Stimulated activated CD8-positive, alpha-beta memory T cell treated with anti-CD3 and anti-CD28 coated beads, Interleukin-15, amount 100 ng/mL, for 4 hours (primary cell): Measurements from ENCODE around the gene SNX13.

Experiments used
- DNase-seq, 2 donors: peaks; one replicate each; pipeline ENCODE4 v3.0.0-alpha.2; 2020; ENCODE audit warnings: low read depth in 2 of 2

The SNX13 gene, protein sequence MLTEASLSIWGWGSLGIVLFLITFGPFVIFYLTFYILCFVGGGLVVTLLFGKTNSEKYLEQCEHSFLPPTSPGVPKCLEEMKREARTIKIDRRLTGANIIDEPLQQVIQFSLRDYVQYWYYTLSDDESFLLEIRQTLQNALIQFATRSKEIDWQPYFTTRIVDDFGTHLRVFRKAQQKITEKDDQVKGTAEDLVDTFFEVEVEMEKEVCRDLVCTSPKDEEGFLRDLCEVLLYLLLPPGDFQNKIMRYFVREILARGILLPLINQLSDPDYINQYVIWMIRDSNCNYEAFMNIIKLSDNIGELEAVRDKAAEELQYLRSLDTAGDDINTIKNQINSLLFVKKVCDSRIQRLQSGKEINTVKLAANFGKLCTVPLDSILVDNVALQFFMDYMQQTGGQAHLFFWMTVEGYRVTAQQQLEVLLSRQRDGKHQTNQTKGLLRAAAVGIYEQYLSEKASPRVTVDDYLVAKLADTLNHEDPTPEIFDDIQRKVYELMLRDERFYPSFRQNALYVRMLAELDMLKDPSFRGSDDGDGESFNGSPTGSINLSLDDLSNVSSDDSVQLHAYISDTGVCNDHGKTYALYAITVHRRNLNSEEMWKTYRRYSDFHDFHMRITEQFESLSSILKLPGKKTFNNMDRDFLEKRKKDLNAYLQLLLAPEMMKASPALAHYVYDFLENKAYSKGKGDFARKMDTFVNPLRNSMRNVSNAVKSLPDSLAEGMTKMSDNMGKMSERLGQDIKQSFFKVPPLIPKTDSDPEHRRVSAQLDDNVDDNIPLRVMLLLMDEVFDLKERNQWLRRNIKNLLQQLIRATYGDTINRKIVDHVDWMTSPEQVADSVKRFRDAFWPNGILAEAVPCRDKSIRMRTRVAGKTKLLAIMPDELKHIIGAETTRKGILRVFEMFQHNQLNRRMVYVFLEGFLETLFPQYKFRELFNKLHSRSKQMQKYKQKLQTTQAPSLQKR

GRCh38 chr7:17940302-17940883 is at the start of gene SNX13:
Gene SNX13, minus strand, starts transcription at chr7:17940494. Its CDS starts 199 bp downstream, at chr7:17940295.
- DNase-seq: peak; percentile 77 to 79

DNA sequence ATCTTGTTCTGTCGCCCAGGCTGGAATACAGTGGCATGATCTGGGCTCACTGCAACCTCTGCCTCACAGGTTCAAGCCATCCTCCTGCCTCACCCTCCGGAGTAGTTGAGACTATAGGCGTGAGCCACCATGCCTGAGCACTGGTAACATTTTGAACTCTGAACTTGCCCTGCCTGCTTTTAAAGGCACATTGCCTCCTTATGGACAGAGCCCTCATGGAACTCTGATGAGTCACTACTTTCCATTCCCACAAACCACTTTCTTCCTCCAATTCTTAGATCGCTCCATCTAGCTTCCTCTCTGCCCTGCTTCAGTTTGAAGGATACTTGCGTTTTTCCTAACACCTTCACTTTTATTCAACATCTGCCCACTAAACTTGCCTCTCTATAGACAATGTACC is 49.3 kb upstream of the SNX13 start:
- no peak for DNase-seq

DNA sequence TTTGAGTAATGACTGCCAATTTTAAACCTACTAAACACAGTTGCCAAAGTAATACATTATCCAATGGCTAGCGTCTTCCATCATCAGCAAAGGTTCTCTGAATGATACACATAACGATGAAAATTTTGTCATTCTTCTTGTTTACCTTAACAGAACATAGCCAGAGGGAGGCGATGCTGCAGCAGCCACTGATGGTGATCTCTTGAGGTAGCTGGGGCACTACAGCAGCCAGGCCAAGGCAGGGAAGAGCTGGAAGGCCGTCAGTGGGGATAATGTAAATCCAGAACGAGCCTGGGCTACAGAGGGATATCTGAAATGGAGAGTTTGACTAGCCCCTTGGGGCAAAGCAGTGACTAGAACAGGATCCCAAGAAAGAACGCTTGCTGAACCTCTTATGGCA is 48.6 kb upstream of the SNX13 start:
- no peak for DNase-seq

- no peak for DNase-seq
These were observed 47.8 kb upstream of the SNX13 start for GRCh38 chr7:17988141-17988540.

- no peak for DNase-seq
These were observed 46.6 kb upstream of the SNX13 start for GRCh38 chr7:17986851-17987250.

- no peak for DNase-seq
These were observed 45.4 kb upstream of the SNX13 start for GRCh38 chr7:17985473-17986239.

GRCh38 chr7:17984288-17984687 is 44.0 kb upstream of the SNX13 start:
- DNase-seq: no peak

GRCh38 chr7:17983221-17984062 is 43.1 kb upstream of the SNX13 start:
- no peak for DNase-seq

- no peak for DNase-seq
These were observed 36.7 kb upstream of the SNX13 start for GRCh38 chr7:17976952-17977351.

DNA sequence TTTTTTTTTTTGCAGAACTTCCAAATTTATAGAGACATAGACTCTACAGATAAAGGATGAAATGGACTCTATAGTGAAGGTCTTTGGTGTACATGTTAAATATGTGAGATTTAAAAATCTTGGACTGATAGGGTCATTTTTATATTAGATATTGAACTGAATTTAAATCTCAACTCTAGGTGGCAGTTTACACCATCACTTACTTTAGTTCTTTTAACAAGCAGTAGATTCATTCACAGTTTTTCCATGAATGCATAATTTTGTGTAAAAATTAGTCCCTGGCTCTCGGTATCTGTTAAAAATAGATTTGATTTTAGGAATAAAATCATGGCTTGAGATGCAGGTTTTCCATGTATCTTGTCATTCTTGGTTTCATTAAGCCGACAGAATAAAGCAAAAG is 31.1 kb upstream of the SNX13 start:
- DNase-seq: no peak

- no peak for DNase-seq
These were observed 28.8 kb upstream of the SNX13 start for GRCh38 chr7:17968791-17969715.

GRCh38 chr7:17966706-17967105 is 26.4 kb upstream of the SNX13 start:
- DNase-seq: no peak

GRCh38 chr7:17965603-17966002 is 25.3 kb upstream of the SNX13 start:
- no peak for DNase-seq

DNA sequence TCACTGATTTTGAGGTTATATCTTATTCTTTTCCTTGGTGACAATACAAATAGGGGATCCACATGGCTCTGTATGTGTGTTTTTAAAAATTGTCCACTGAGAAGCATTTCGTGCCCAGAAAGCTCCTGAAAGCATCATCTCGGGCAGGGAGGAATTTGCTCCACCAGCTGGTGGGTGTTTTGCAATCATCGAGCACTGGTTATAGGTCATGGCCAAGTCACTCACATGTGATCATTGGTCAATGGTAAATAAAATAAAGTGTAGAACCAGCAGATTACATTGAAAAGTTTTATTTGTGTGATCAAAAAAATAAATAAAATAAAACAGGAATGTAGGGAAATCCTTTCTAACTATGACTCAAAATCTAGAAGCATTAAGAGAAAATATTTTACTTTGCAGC is 23.0 kb upstream of the SNX13 start:
- DNase-seq: no peak

DNA sequence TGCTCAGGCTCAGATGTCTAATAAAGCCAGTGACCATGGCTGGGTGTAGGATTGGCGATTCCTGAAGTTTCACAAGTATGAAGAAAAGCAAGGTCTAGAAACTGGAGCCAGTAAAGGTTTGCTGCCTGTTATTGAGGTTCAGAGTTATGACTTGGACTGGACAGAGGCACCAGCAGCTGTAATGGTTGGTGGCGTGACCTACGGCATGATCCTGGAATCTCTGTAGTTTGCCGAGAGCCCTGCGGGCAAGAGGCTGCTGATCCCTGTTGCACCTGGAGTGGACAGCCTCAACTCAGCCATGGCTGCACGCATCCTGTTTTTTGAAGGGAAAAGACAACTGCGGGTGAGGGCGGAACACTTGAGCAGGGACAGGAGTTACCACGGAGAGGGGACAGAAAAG is 22.4 kb upstream of the SNX13 start:
- no peak for DNase-seq

GRCh38 chr7:17957871-17958270 is 17.6 kb upstream of the SNX13 start:
- no peak for DNase-seq

GRCh38 chr7:17952387-17952786 is 12.1 kb upstream of the SNX13 start:
- no peak for DNase-seq

- no peak for DNase-seq
These were observed 11.5 kb upstream of the SNX13 start for GRCh38 chr7:17951742-17952254.

DNA sequence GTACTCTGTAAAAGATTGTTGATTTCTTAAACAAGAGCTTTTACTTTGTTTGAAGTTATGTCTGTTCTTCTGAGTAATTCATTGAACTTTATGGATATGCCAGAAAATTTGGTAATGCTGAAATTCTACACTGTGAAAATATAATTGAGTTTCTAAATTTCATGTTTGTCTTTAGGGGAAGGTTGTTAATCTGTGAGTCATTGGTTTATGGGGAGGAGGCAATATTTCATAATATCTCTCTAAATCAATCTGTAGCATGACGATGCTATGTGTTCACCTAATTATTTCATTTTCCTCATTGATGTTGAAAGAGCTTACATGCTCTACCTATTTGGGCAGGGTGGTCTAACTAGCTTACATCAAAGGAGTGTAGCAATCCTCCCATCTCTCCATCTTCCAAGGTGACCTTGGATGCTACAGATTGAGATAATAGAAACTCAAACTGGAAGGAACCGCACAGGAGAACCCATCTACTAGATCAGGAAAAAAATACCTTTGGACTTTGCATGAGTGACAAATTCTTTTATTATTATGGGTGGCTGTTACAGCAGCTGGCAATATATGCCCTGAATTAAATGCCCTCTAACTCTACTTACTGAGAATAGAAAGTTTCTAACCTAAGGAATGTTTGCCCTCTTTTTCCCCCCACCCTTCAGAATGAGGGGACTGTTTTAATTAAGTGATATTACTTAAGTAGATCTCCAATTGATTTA is 8.4 kb upstream of the SNX13 start:
- no peak for DNase-seq
